Neural cell (in vitro differentiated cells): Measurements from ENCODE around the gene NEK5. TPM values are rescaled to one million over a fixed set of nuclear protein-coding genes. Genes with fewer than 3 reads are reported as not detected.

ENCODE experiments used
- H2AFZ ChIP-seq: fragments of 200-600, 300-800 bp; sonication (generic), shearing (Covaris generic); 2 replicates; pipeline ENCODE4 v1.6.0; 2014; ENCODE audit warnings: low read depth, mild to moderate bottlenecking, antibody characterized with exemption, low read length, moderate library complexity
- H3F3A ChIP-seq: fragments of 200-600 bp; shearing (Covaris generic); 2 replicates; pipeline ENCODE4 v1.6.1; 2016; ENCODE audit warnings: mild to moderate bottlenecking, moderate library complexity, mixed read lengths, antibody characterized with exemption, low read length; ENCODE audit not compliant: insufficient read depth, poor library complexity, severe bottlenecking
- H3K27ac ChIP-seq: fragments of 200-600, 300-800 bp; sonication (generic), shearing (Covaris generic); 2 replicates; pipeline ENCODE4 v1.5.1; 2014; ENCODE audit warnings: mild to moderate bottlenecking, low read length, moderate library complexity
- H3K27me3 ChIP-seq: fragments of 300-800, 200-600 bp; sonication (generic), shearing (Covaris generic); 2 replicates; pipeline ENCODE4 v1.6.0; 2014; ENCODE audit warnings: mild to moderate bottlenecking, low read depth, low read length, moderate library complexity; ENCODE audit not compliant: insufficient read depth
- H3K36me3 ChIP-seq: fragments of 300-800, 200-600 bp; sonication (generic), shearing (Covaris generic); 2 replicates; pipeline ENCODE4 v1.5.1; 2014; ENCODE audit warnings: mild to moderate bottlenecking, antibody characterized with exemption, low read length, moderate library complexity; ENCODE audit not compliant: insufficient read depth
- H3K4me2 ChIP-seq: fragments of 300-800, 200-600 bp; sonication (generic), shearing (Covaris generic); 2 replicates; pipeline ENCODE4 v1.6.0; 2014; ENCODE audit warnings: mild to moderate bottlenecking, low read length
- H3K4me3 ChIP-seq: fragments of 300-800, 200-600 bp; sonication (generic), shearing (Covaris generic); 2 replicates; pipeline ENCODE4 v1.5.1; 2014; ENCODE audit warnings: mild to moderate bottlenecking, low read length, moderate library complexity
- H3K79me2 ChIP-seq: fragments of 200-600 bp; shearing (Covaris generic); replicated peaks from 2 replicates; pipeline ENCODE4 v1.6.0; 2014; ENCODE audit warnings: mild to moderate bottlenecking, low read length, moderate library complexity; ENCODE audit not compliant: insufficient read depth
- H3K9ac ChIP-seq: fragments of 300-800, 200-600 bp; sonication (generic), shearing (Covaris generic); 2 replicates; pipeline ENCODE4 v1.6.1; 2016; ENCODE audit warnings: mild to moderate bottlenecking, low read length, mixed read lengths
- H3K9me2 ChIP-seq: fragments of 200-600 bp; shearing (Covaris generic); 2 replicates; pipeline ENCODE4 v1.6.1; 2016; ENCODE audit warnings: mild to moderate bottlenecking, low read length, mixed read lengths; ENCODE audit not compliant: insufficient read depth
- H3K9me3 ChIP-seq: fragments of 200-600, 300-800 bp; sonication (generic), shearing (Covaris generic); 2 replicates; pipeline ENCODE4 v1.6.1; 2016; ENCODE audit warnings: mild to moderate bottlenecking, mixed run types, low read length, moderate library complexity, mixed read lengths
- H4K20me1 ChIP-seq: fragments of 200-600 bp; shearing (Covaris generic); 2 replicates; pipeline ENCODE4 v1.6.1; 2016; ENCODE audit warnings: mild to moderate bottlenecking, mixed run types; ENCODE audit not compliant: insufficient read depth
- EP300 ChIP-seq: fragments of 450-650 bp; conservative IDR thresholded peaks from 2 replicates; pipeline ENCODE4 v1.6.1; 2014; ENCODE audit warnings: antibody characterized with exemption, mild to moderate bottlenecking, moderate library complexity; ENCODE audit not compliant: poor library complexity, severe bottlenecking
- MXI1 ChIP-seq: fragments of 450-650 bp; conservative IDR thresholded peaks from 2 replicates; pipeline ENCODE4 v1.6.1; 2014; ENCODE audit warnings: antibody characterized with exemption, mild to moderate bottlenecking; ENCODE audit not compliant: poor library complexity, severe bottlenecking
- POLR2AphosphoS5 ChIP-seq: IDR thresholded peaks from 2 replicates; pipeline ENCODE4 v1.6.1; 2012
- RAD21 ChIP-seq: fragments of 450-650 bp; conservative IDR thresholded peaks from 2 replicates; pipeline ENCODE4 v1.6.1; 2014; ENCODE audit warnings: antibody characterized with exemption, mild to moderate bottlenecking, moderate library complexity
- SMC3 ChIP-seq: fragments of 450-650 bp; conservative IDR thresholded peaks from 2 replicates; pipeline ENCODE4 v1.6.1; 2014; ENCODE audit warnings: antibody characterized with exemption, mild to moderate bottlenecking, moderate library complexity; ENCODE audit not compliant: poor library complexity
- TAF1 ChIP-seq: IDR thresholded peaks from 2 replicates; pipeline ENCODE4 v1.6.1; 2012; ENCODE audit warnings: low read depth
- polyA plus RNA-seq: library from polyadenylated mRNA; depleted of rRNA; stranded (reverse); fragments of >200 nt; gene quantifications from 2 replicates; pipeline ENCODE4 v1.2.3, GENCODE V29; 2014
- TF ChIP-seq, protein P1 (sequence below): IDR thresholded peaks from 2 replicates; pipeline ENCODE4 v1.6.1; 2012; ENCODE audit warnings: borderline replicate concordance
- TF ChIP-seq, protein P2 (sequence below): fragments of 450-650 bp; IDR thresholded peaks from 2 replicates; pipeline ENCODE4 v1.5.1; 2014; ENCODE audit warnings: antibody characterized with exemption, mild to moderate bottlenecking, moderate library complexity; ENCODE audit not compliant: poor library complexity, severe bottlenecking

NEK5 gene
- polyA plus RNA-seq, 1 donor from 2014 or later, result 0.43 TPM

DNA sequence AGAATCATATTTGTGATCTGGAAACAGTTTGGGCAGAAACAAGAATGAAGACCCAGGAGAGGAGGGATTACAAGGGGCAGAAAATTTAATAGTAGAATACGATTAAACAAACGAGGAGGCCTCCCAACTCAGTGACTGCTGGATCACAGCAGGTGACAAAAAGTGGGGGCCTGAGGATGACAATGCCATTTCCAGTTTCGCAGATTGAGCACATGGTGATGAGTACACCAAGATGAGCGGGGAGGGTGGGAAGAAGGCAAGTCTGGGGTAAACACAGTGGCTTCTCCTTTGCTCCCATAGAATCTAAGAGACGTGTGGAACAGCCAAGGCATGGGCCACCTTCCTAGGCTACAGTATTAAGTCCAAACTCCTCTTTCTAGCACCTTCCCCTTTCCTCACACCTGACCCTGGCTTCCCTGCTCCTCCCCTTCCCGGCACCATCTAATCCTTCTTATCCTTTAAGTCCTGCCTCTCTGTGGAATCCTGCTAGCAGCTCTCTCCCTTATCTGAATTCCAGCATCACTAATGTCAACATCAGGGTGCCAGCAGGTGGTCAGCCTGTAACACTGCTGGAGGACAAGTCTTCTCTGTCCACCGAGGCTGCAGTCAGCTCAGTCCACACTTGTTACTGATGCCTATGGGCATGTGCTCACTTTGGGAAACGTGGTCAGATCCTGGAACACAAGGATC lies 131.1 kb downstream of the NEK5 start:
- Histone ChIP-seq H3K4me2 (no peak overlapping the region), H2AFZ (no peak overlapping the region), H3K9me3 (no peaks in the 10 kb centered on the region), H3K9me2 (no peaks in the 10 kb centered on the region), H3K79me2 (peaks cover 3% of the 10 kb centered on the region), H4K20me1 (no peaks in the 10 kb centered on the region), H3K27me3 (no peaks in the 10 kb centered on the region), H3K27ac (no peak overlapping the region), H3K4me3 (no peak overlapping the region), H3K36me3 (no peaks in the 10 kb centered on the region), H3K9ac (no peak overlapping the region), H3F3A (no peaks in the 10 kb centered on the region)
- TF ChIP-seq, protein P1, sequence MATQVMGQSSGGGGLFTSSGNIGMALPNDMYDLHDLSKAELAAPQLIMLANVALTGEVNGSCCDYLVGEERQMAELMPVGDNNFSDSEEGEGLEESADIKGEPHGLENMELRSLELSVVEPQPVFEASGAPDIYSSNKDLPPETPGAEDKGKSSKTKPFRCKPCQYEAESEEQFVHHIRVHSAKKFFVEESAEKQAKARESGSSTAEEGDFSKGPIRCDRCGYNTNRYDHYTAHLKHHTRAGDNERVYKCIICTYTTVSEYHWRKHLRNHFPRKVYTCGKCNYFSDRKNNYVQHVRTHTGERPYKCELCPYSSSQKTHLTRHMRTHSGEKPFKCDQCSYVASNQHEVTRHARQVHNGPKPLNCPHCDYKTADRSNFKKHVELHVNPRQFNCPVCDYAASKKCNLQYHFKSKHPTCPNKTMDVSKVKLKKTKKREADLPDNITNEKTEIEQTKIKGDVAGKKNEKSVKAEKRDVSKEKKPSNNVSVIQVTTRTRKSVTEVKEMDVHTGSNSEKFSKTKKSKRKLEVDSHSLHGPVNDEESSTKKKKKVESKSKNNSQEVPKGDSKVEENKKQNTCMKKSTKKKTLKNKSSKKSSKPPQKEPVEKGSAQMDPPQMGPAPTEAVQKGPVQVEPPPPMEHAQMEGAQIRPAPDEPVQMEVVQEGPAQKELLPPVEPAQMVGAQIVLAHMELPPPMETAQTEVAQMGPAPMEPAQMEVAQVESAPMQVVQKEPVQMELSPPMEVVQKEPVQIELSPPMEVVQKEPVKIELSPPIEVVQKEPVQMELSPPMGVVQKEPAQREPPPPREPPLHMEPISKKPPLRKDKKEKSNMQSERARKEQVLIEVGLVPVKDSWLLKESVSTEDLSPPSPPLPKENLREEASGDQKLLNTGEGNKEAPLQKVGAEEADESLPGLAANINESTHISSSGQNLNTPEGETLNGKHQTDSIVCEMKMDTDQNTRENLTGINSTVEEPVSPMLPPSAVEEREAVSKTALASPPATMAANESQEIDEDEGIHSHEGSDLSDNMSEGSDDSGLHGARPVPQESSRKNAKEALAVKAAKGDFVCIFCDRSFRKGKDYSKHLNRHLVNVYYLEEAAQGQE, result no peak
- no peak for TF ChIP-seq POLR2AphosphoS5
- TF ChIP-seq, protein P2, sequence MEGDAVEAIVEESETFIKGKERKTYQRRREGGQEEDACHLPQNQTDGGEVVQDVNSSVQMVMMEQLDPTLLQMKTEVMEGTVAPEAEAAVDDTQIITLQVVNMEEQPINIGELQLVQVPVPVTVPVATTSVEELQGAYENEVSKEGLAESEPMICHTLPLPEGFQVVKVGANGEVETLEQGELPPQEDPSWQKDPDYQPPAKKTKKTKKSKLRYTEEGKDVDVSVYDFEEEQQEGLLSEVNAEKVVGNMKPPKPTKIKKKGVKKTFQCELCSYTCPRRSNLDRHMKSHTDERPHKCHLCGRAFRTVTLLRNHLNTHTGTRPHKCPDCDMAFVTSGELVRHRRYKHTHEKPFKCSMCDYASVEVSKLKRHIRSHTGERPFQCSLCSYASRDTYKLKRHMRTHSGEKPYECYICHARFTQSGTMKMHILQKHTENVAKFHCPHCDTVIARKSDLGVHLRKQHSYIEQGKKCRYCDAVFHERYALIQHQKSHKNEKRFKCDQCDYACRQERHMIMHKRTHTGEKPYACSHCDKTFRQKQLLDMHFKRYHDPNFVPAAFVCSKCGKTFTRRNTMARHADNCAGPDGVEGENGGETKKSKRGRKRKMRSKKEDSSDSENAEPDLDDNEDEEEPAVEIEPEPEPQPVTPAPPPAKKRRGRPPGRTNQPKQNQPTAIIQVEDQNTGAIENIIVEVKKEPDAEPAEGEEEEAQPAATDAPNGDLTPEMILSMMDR, result no peak
- TF ChIP-seq SMC3, result no peak
- TF ChIP-seq EP300, result no peak
- TF ChIP-seq RAD21, result no peak
- no peak for TF ChIP-seq MXI1

DNA sequence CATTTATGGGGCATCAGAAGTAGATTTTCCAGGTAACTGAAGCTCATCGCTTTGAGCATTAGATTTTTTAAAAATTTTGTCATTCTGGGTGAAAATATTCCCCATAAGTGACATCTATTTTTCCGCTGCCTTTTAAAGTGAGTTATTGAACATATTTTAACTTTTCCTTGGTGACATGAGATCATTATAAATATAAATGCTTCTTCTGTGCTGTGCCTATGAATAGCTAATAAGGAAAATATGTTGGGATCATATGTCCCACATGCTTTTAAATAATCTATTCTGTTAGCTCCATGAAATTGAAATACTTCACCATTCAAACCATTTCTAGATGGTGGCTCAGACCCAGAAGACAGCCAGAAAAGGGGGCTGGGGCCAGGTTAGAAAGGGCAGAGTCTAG lies 131.7 kb downstream of the NEK5 start:
- no peaks in the 10 kb centered on the region for H3K9me3 ChIP-seq
- no peak overlapping the region for H3K4me2 ChIP-seq
- no peak overlapping the region for H3K4me3 ChIP-seq
- no peaks in the 10 kb centered on the region for H3K9me2 ChIP-seq
- H2AFZ ChIP-seq, result no peak overlapping the region
- TF ChIP-seq, protein P2, result no peak
- no peak for TF ChIP-seq POLR2AphosphoS5
- TF ChIP-seq SMC3, result no peak
- TF ChIP-seq TAF1, result no peak
- no peak for TF ChIP-seq RAD21
- H3K27ac ChIP-seq, result no peak overlapping the region
- no peaks in the 10 kb centered on the region for H3F3A ChIP-seq
- H4K20me1 ChIP-seq, result no peaks in the 10 kb centered on the region
- no peak overlapping the region for H3K9ac ChIP-seq
- H3K27me3 ChIP-seq, result no peaks in the 10 kb centered on the region
- H3K79me2 ChIP-seq, result peaks cover 3% of the 10 kb centered on the region
- H3K36me3 ChIP-seq, result no peaks in the 10 kb centered on the region
